ENCODE results near the gene ADGRB2.

DNA sequence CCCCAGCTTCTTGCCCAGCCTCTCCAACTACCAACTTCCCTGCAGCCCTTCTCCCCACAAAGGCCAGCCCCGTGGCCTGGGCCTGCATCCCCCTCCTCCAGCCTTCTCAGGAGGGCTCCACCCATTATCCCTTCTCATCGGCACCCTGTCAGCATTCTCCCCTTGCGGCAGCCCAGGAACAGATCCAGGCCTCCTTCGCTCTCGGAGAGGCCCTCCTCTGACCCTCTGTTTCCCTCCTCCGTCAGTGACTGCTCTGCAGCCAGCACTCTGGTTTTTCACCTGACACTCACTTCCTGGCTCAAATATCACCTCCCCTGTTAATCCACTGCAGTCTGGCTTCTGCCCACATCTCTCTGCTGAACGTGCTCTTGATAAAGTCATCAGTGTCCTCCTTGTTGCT is 17.5 kb downstream of the ADGRB2 start:
- TF ChIP-seq, protein P1, sequence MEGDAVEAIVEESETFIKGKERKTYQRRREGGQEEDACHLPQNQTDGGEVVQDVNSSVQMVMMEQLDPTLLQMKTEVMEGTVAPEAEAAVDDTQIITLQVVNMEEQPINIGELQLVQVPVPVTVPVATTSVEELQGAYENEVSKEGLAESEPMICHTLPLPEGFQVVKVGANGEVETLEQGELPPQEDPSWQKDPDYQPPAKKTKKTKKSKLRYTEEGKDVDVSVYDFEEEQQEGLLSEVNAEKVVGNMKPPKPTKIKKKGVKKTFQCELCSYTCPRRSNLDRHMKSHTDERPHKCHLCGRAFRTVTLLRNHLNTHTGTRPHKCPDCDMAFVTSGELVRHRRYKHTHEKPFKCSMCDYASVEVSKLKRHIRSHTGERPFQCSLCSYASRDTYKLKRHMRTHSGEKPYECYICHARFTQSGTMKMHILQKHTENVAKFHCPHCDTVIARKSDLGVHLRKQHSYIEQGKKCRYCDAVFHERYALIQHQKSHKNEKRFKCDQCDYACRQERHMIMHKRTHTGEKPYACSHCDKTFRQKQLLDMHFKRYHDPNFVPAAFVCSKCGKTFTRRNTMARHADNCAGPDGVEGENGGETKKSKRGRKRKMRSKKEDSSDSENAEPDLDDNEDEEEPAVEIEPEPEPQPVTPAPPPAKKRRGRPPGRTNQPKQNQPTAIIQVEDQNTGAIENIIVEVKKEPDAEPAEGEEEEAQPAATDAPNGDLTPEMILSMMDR (IDR thresholded peaks at IDR 0.05) = no peak
- TF ChIP-seq POLR2A (IDR thresholded peaks at IDR 0.05) = no peak
